OCI-LY1 (cell line): ENCODE measurements around the gene ADAMTS18.

Experiments used
- EZH2 ChIP-seq: fragments of 200-600 bp; sonication (generic), shearing (Covaris generic); IDR thresholded peaks from 2 replicates; pipeline ENCODE4 v1.8.0; 2017; ENCODE audit warnings: borderline replicate concordance, mixed run types, mild to moderate bottlenecking, antibody characterized with exemption, low read length, moderate library complexity, mixed read lengths
- TF ChIP-seq, protein P1 (sequence below): fragments of 200-600 bp; sonication (generic), shearing (Covaris generic); IDR thresholded peaks from 2 replicates; pipeline ENCODE4 v1.5.1; 2017; ENCODE audit warnings: mild to moderate bottlenecking, antibody characterized with exemption, low read length, moderate library complexity, mixed read lengths

DNA sequence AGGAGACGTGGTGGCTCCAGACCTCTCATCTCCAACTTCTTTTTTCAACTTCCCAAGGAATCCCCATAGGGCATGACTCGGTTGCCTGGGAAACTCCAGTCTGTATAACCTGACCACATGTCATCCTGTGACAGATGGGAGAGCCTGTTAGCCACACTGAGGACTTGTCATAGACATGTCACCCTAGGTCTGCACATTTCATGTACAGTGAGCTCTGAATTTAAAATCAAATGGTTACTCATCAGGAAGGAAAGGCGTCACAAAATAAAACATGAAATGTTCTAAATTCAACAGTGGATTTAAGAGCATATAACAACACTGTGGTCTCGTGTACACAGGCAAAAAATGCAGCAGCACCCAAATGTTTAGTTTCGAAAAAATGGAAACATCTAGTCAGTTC lies 22.2 kb upstream of the ADAMTS18 start:
- TF ChIP-seq, protein P1, sequence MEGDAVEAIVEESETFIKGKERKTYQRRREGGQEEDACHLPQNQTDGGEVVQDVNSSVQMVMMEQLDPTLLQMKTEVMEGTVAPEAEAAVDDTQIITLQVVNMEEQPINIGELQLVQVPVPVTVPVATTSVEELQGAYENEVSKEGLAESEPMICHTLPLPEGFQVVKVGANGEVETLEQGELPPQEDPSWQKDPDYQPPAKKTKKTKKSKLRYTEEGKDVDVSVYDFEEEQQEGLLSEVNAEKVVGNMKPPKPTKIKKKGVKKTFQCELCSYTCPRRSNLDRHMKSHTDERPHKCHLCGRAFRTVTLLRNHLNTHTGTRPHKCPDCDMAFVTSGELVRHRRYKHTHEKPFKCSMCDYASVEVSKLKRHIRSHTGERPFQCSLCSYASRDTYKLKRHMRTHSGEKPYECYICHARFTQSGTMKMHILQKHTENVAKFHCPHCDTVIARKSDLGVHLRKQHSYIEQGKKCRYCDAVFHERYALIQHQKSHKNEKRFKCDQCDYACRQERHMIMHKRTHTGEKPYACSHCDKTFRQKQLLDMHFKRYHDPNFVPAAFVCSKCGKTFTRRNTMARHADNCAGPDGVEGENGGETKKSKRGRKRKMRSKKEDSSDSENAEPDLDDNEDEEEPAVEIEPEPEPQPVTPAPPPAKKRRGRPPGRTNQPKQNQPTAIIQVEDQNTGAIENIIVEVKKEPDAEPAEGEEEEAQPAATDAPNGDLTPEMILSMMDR, result no peak
- no peak for TF ChIP-seq EZH2
